Ovary (tissue), 3 donors: Measurements from ENCODE around the gene FAM72A.
"Not testable (repeated sequence)": the region's sequence is repeated elsewhere in the genome, so short reads cannot be mapped to it uniquely, and the experiment has no call there.

Experiments used
- CTCF ChIP-seq, 3 donors: fragments of 450-650 bp in 2 of 3; fragments of 200-600 bp in 1 of 3; IDR thresholded peaks; one replicate each; pipeline versions ENCODE4 v1.5.1 to v1.8.0; 2016 to 2022; ENCODE audit warnings: antibody characterized with exemption in 3 of 3, mild to moderate bottlenecking in 1 of 3
- EP300 ChIP-seq: sonication (generic); formaldehyde crosslinking; IDR thresholded peaks from one replicate; pipeline ENCODE4 v1.6.1; 2017; ENCODE audit warnings: antibody characterized with exemption
- POLR2A ChIP-seq: fragments of 450-650 bp; IDR thresholded peaks from one replicate; pipeline ENCODE4 v1.6.1; 2017; ENCODE audit warnings: antibody characterized with exemption, mild to moderate bottlenecking, moderate library complexity
- donor health status: DM: no; HTN: no; CAD: no.

GRCh38 chr1:206231989-206232388 lies 29.4 kb upstream of the FAM72A start:
- not testable (repeated sequence) for TF ChIP-seq CTCF (IDR thresholded peaks at IDR 0.05); POLR2A; EP300
